Keratinocyte (primary cell): Measurements from ENCODE around the gene FRMD3. TPM values are rescaled to one million over a fixed set of nuclear protein-coding genes. Genes with fewer than 3 reads are reported as not detected.

Source experiments
- DNase-seq: peaks from one replicate; pipeline ENCODE4 v3.0.0-alpha.2; 2011; ENCODE audit warnings: low read depth, missing footprints, low spot score
- FAIRE-seq: peaks from 2 replicates; lab custom pipeline; 2011; peaks lifted over from hg19 to GRCh38; lab: Jason Lieb, UNC
- H2AFZ ChIP-seq: 2 replicates; pipeline ENCODE4 v1.6.0; 2012; ENCODE audit warnings: low read length, control low read depth, inconsistent platforms; ENCODE audit not compliant: control insufficient read depth
- H3K27ac ChIP-seq: 2 replicates; pipeline ENCODE4 v1.5.1; 2011; ENCODE audit warnings: low read length; ENCODE audit not compliant: control insufficient read depth, insufficient read depth
- H3K27me3 ChIP-seq: 3 replicates; pipeline ENCODE4 v1.6.0; 2011; ENCODE audit warnings: low read length; ENCODE audit not compliant: control insufficient read depth, insufficient read depth; ENCODE audit errors: extremely low read depth
- H3K36me3 ChIP-seq, 2 experiments: 2 replicates in 1 of 2; 3 replicates in 1 of 2; pipeline ENCODE4 v1.5.1; 2011; ENCODE audit warnings: low read length in 2 of 2, mild to moderate bottlenecking in 1 of 2; ENCODE audit not compliant: control insufficient read depth in 2 of 2, insufficient read depth in 2 of 2; ENCODE audit errors: extremely low read depth in 1 of 2
- H3K4me1 ChIP-seq: 3 replicates; pipeline ENCODE4 v1.5.1; 2011; ENCODE audit warnings: low read length; ENCODE audit not compliant: control insufficient read depth, insufficient read depth; ENCODE audit errors: extremely low read depth
- H3K4me2 ChIP-seq: 3 replicates; pipeline ENCODE4 v1.6.0; 2011; ENCODE audit warnings: low read depth, low read length; ENCODE audit not compliant: control insufficient read depth, insufficient read depth; ENCODE audit errors: extremely low read depth
- H3K4me3 ChIP-seq, 3 experiments: fragments of 200-600 bp in 1 of 3; sonication (generic) in 1 of 3; 2 replicates in 2 of 3; 3 replicates in 1 of 3; pipeline ENCODE4 v1.5.1; 2011 to 2016; ENCODE audit warnings: low read length in 3 of 3, mild to moderate bottlenecking in 3 of 3, control low read depth in 2 of 3, inconsistent platforms in 1 of 3, low read depth in 1 of 3, mixed read lengths in 1 of 3, mixed run types in 1 of 3, moderate library complexity in 1 of 3; ENCODE audit not compliant: control insufficient read depth in 2 of 3, insufficient read depth in 2 of 3; ENCODE audit errors: extremely low read depth in 1 of 3
- H3K79me2 ChIP-seq: 2 replicates; pipeline ENCODE4 v1.6.0; 2012; ENCODE audit warnings: low read length; ENCODE audit not compliant: control insufficient read depth, insufficient read depth
- H3K9ac ChIP-seq: 3 replicates; pipeline ENCODE4 v1.6.0; 2011; ENCODE audit warnings: low read length; ENCODE audit not compliant: control insufficient read depth, insufficient read depth; ENCODE audit errors: extremely low read depth
- H3K9me1 ChIP-seq: 3 replicates; pipeline ENCODE4 v1.6.0; 2011; ENCODE audit warnings: low read length; ENCODE audit not compliant: control insufficient read depth, insufficient read depth; ENCODE audit errors: extremely low read depth
- H3K9me3 ChIP-seq: 2 replicates; pipeline ENCODE4 v1.5.1; 2012; ENCODE audit warnings: low read depth, low read length; ENCODE audit not compliant: control insufficient read depth
- H4K20me1 ChIP-seq: 3 replicates; pipeline ENCODE4 v1.6.0; 2011; ENCODE audit warnings: low read length; ENCODE audit not compliant: control insufficient read depth, insufficient read depth; ENCODE audit errors: extremely low read depth
- EZH2 ChIP-seq: IDR thresholded peaks from one replicate; pipeline ENCODE4 v1.6.1; 2012; ENCODE audit warnings: inconsistent platforms, mild to moderate bottlenecking, low read length, moderate library complexity
- dilution Hi-C: fragments of 300-500 bp; cut with MboI; formaldehyde crosslinking; loops from one replicate; pipeline ENCODE4 v1.7.0; 2020; ENCODE audit warnings: low sequenced_read_pairs; ENCODE audit not compliant: extremely low pct_ligation_motif_present
- polyA plus RNA-seq, 5 experiments: library from polyadenylated mRNA; depleted of rRNA in 3 of 5; stranded (reverse) in 3 of 5; stranded (forward) in 1 of 5; unstranded in 1 of 5; fragments of >200 nt; gene quantifications; 1 replicate in 1 of 5; 2 replicates in 3 of 5; 3 replicates in 1 of 5; pipeline versions ENCODE4 v1.2.1 to v1.2.3, GENCODE V29; 2011 to 2012; ENCODE audit warnings: missing spikeins in 2 of 5, low read depth in 1 of 5, low replicate concordance in 1 of 5
- TF ChIP-seq, protein P1 (sequence below), 3 experiments: IDR thresholded peaks in 1 of 3; conservative IDR thresholded peaks in 1 of 3; optimal IDR thresholded peaks in 1 of 3; 2 replicates in 2 of 3; 3 replicates in 1 of 3; pipeline versions ENCODE3 to v1.5.1; 2011; ENCODE audit warnings: low read length in 3 of 3, mild to moderate bottlenecking in 3 of 3, moderate library complexity in 2 of 3, control low read depth in 1 of 3, inconsistent platforms in 1 of 3; ENCODE audit not compliant: insufficient read depth in 2 of 3; ENCODE audit errors: extremely low read depth in 1 of 3

The FRMD3 gene
- polyA plus RNA-seq, 1 donor (not counting 4 experiments of a cell fraction or from before 2014, with no cell fraction given), result 0.21 TPM

DNA sequence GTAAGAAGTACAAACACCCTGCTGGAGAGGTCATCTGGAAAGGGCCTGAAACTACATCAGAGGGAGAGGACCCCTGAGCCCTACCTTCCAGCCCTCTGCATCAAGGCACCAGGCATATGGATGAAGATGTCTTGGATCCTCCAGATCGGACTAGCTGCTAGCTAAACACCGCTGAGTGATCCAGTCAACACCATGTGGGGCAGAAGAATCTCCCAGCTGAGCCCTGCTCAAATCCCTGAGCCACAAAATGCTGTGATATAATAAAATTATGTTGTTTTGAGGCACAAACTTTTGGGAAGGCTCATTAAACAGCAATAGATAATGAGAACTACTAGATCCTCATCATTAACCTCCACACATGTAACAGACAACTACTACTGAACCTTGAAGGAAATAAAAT, 155.2 kb downstream of the FRMD3 start:
- Histone ChIP-seq H3K36me3 (no peaks in the 10 kb centered on the region), H3K9ac (no peak overlapping the region), H3K9me1 (no peaks in the 10 kb centered on the region), H2AFZ (no peak overlapping the region), H4K20me1 (no peaks in the 10 kb centered on the region), H3K27ac (no peak overlapping the region), H3K79me2 (no peaks in the 10 kb centered on the region), H3K4me2 (no peak overlapping the region), H3K4me3 (no peak overlapping the region), H3K9me3 (no peaks in the 10 kb centered on the region), H3K27me3 (no peaks in the 10 kb centered on the region), H3K4me1 (no peaks in the 10 kb centered on the region)
- DNase-seq (no peak), FAIRE-seq (no peak)
- dilution Hi-C loops, result no loop called here
- TF ChIP-seq, protein P1, sequence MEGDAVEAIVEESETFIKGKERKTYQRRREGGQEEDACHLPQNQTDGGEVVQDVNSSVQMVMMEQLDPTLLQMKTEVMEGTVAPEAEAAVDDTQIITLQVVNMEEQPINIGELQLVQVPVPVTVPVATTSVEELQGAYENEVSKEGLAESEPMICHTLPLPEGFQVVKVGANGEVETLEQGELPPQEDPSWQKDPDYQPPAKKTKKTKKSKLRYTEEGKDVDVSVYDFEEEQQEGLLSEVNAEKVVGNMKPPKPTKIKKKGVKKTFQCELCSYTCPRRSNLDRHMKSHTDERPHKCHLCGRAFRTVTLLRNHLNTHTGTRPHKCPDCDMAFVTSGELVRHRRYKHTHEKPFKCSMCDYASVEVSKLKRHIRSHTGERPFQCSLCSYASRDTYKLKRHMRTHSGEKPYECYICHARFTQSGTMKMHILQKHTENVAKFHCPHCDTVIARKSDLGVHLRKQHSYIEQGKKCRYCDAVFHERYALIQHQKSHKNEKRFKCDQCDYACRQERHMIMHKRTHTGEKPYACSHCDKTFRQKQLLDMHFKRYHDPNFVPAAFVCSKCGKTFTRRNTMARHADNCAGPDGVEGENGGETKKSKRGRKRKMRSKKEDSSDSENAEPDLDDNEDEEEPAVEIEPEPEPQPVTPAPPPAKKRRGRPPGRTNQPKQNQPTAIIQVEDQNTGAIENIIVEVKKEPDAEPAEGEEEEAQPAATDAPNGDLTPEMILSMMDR (optimal IDR thresholded peaks at IDR 0.05 in 1 of 3, IDR thresholded peaks at IDR 0.05 in 1 of 3, conservative IDR thresholded peaks at IDR 0.05 in 1 of 3; ENCODE audit: extremely low read depth in 1 of 3, insufficient read depth in 2 of 3, low read length in 3 of 3), result no peak
- no peak for TF ChIP-seq EZH2

DNA sequence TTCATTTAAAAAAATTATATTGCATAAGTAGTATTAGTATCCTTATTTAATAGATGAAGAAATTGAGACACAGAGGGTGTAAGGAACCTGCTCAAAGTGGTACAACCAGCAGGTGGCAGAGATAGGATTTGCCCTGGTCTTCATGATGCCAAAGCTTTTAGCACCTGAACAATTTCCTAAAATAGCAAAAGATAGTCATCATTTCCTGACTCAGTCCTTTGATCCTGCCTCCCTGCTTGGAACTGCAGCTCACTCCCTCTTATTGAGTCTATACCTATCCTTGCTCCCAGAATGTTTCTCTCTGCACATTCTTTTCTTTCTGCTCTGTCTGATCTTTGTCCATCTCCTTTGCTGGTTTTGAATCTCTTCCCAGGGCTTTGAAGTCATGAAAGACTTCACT, 155.8 kb downstream of the FRMD3 start:
- Histone ChIP-seq H3K9ac (no peak overlapping the region), H3K27me3 (no peaks in the 10 kb centered on the region), H3K9me1 (no peaks in the 10 kb centered on the region), H4K20me1 (no peaks in the 10 kb centered on the region), H3K9me3 (no peaks in the 10 kb centered on the region), H3K4me3 (no peak overlapping the region), H2AFZ (no peak overlapping the region), H3K79me2 (no peaks in the 10 kb centered on the region), H3K4me2 (no peak overlapping the region), H3K36me3 (no peaks in the 10 kb centered on the region), H3K27ac (no peak overlapping the region), H3K4me1 (no peaks in the 10 kb centered on the region)
- DNase-seq, result no peak
- no peak for FAIRE-seq
- dilution Hi-C loops, result no loop called here
- no peak for TF ChIP-seq EZH2
- TF ChIP-seq, protein P1 (optimal IDR thresholded peaks at IDR 0.05 in 1 of 3, IDR thresholded peaks at IDR 0.05 in 1 of 3, conservative IDR thresholded peaks at IDR 0.05 in 1 of 3; ENCODE audit: extremely low read depth in 1 of 3, insufficient read depth in 2 of 3, low read length in 3 of 3), result no peak
